Smooth muscle cell (in vitro differentiated cells): ENCODE results near the gene PLK3. TPM values are rescaled to one million over a fixed set of nuclear protein-coding genes. Genes with fewer than 3 reads are reported as not detected.
"Not testable (repeated sequence)": the region's sequence is repeated elsewhere in the genome, so short reads cannot be mapped to it uniquely, and the experiment has no call there.

Experiments used
- DNase-seq: peaks from one replicate; lab custom pipeline; 2025; ENCODE audit not compliant: unreplicated experiment; lab: John Stamatoyannopoulos, UW
- H2AFZ ChIP-seq: fragments of 200-600 bp; sonication (generic); 2 replicates; pipeline ENCODE4 v1.6.0; 2016; ENCODE audit warnings: antibody characterized with exemption, low read depth, mild to moderate bottlenecking
- H3F3A ChIP-seq: fragments of 200-600 bp; sonication (generic); 2 replicates; pipeline ENCODE4 v1.6.0; 2017; ENCODE audit warnings: antibody characterized with exemption, low read depth
- H3K27ac ChIP-seq: fragments of 200-600 bp; sonication (generic); 2 replicates; pipeline ENCODE4 v1.5.1; 2016; ENCODE audit warnings: low read depth, mild to moderate bottlenecking
- H3K27me3 ChIP-seq: fragments of 200-600 bp; sonication (generic); 2 replicates; pipeline ENCODE4 v1.6.1; 2016; ENCODE audit warnings: low read depth, mild to moderate bottlenecking
- H3K36me3 ChIP-seq: fragments of 200-600 bp; sonication (generic); 2 replicates; pipeline ENCODE4 v1.5.1; 2016; ENCODE audit warnings: low read depth
- H3K4me1 ChIP-seq: fragments of 200-600 bp; sonication (generic); 2 replicates; pipeline ENCODE4 v1.5.1; 2016; ENCODE audit warnings: low read depth
- H3K4me2 ChIP-seq: fragments of 200-600 bp; sonication (generic); 2 replicates; pipeline ENCODE4 v1.6.0; 2016; ENCODE audit warnings: mild to moderate bottlenecking
- H3K4me3 ChIP-seq: fragments of 200-600 bp; sonication (generic); 2 replicates; pipeline ENCODE4 v1.5.1; 2016; ENCODE audit warnings: mild to moderate bottlenecking
- H3K79me2 ChIP-seq: fragments of 200-600 bp; sonication (generic); 2 replicates; pipeline ENCODE4 v1.6.0; 2016; ENCODE audit warnings: low read depth, mild to moderate bottlenecking
- H3K9ac ChIP-seq: fragments of 200-600 bp; sonication (generic); 2 replicates; pipeline ENCODE4 v1.6.0; 2016; ENCODE audit warnings: low read depth
- H3K9me3 ChIP-seq: fragments of 200-600 bp; sonication (generic); replicated peaks from 2 replicates; pipeline ENCODE4 v1.5.1; 2016; ENCODE audit warnings: low read depth
- H4K20me1 ChIP-seq: fragments of 200-600 bp; sonication (generic); 2 replicates; pipeline ENCODE4 v1.6.0; 2016; ENCODE audit warnings: low read depth
- WGBS: methylation state at CpG from one replicate; pipeline ENCODE4 v1.1.7; 2016; ENCODE audit warnings: low lambda C conversion rate; 5-methylcytosine and 5-hydroxymethylcytosine counted together
- polyA plus RNA-seq: library from polyadenylated mRNA; unstranded; fragments of >200 nt; fragmentation: Nextera tagmentation; extraction: Ambion mirVana; gene quantifications from 2 replicates; pipeline ENCODE4 v1.2.1, GENCODE V29; 2016
- total RNA-seq: library from RNA; depleted of rRNA; stranded (reverse); fragments of >200 nt; gene quantifications from 2 replicates; pipeline ENCODE4 v1.2.3, GENCODE V29; 2014
- TF ChIP-seq, protein P1 (sequence below): fragments of 200-600 bp; sonication (generic); IDR thresholded peaks from 2 replicates; pipeline ENCODE4 v1.5.1; 2017; ENCODE audit warnings: borderline replicate concordance, mild to moderate bottlenecking, antibody characterized with exemption; ENCODE audit not compliant: insufficient read depth, poor library complexity, severe bottlenecking

PLK3 gene
- total and polyA plus RNA-seq, 2 experiments from 2014 or later: 39.7 to 42.0 TPM

DNA sequence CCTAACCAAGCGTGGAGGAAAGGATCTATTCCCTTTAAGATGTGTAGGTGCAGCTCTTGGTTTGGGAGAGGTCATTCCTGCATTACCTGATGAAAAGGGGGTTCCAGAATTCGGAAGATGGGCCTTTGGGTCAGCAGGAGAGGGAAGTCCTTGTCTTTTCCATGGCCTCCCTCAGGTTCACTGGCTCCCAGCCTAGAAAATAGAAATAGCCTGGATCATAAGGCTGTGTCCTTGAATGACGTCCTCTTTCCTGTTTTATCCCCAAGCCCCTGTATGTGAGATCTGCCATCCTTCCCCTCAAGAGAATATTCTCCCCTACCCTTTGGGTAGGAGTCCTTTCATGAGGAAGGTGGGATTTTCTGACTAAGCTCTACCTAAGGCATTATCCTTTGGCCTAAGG, 39.3 kb upstream of the PLK3 start:
- Histone ChIP-seq H4K20me1 (no peaks in the 10 kb centered on the region), H2AFZ (no peak overlapping the region), H3F3A (no peaks in the 10 kb centered on the region), H3K4me1 (no peaks in the 10 kb centered on the region), H3K4me2 (no peak overlapping the region), H3K27me3 (no peaks in the 10 kb centered on the region), H3K9ac (no peak overlapping the region), H3K4me3 (no peak overlapping the region), H3K9me3 (no peaks in the 10 kb centered on the region), H3K79me2 (no peaks in the 10 kb centered on the region), H3K27ac (no peak overlapping the region), H3K36me3 (no peaks in the 10 kb centered on the region)
- no peak for DNase-seq
- 100% methylated on average over 3 of the region's 3 CpGs for WGBS
- TF ChIP-seq, protein P1, sequence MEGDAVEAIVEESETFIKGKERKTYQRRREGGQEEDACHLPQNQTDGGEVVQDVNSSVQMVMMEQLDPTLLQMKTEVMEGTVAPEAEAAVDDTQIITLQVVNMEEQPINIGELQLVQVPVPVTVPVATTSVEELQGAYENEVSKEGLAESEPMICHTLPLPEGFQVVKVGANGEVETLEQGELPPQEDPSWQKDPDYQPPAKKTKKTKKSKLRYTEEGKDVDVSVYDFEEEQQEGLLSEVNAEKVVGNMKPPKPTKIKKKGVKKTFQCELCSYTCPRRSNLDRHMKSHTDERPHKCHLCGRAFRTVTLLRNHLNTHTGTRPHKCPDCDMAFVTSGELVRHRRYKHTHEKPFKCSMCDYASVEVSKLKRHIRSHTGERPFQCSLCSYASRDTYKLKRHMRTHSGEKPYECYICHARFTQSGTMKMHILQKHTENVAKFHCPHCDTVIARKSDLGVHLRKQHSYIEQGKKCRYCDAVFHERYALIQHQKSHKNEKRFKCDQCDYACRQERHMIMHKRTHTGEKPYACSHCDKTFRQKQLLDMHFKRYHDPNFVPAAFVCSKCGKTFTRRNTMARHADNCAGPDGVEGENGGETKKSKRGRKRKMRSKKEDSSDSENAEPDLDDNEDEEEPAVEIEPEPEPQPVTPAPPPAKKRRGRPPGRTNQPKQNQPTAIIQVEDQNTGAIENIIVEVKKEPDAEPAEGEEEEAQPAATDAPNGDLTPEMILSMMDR: no peak

DNA sequence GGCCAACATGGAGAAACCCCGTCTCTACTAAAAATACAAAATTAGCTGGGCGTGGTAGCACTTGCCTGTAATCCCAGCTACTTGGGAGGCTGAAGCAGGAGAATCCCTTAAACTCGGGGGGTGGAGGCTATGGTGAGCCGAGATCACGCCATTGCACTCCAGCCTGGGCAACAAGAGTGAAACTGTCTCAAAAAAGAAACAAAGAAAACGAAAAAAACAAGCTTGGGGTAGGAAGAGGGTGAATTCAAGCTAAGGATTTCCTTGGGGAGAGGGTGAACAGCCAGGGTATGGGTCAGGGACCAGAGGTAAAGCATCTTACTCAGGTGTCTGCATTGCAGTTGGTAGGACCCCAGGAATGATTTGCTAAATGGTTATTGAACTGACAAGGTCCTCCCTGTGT, 33.8 kb upstream of the PLK3 start:
- WGBS: 96% methylated on average over 6 of the region's 6 CpGs
- H3K36me3 ChIP-seq, DNase-seq, H3K4me2 ChIP-seq, H3K4me3 ChIP-seq, H3K9me3 ChIP-seq, H3K4me1 ChIP-seq, H2AFZ ChIP-seq, H3F3A ChIP-seq, H3K79me2 ChIP-seq, H3K9ac ChIP-seq, H4K20me1 ChIP-seq, H3K27me3 ChIP-seq, H3K27ac ChIP-seq: not testable (repeated sequence)

DNA sequence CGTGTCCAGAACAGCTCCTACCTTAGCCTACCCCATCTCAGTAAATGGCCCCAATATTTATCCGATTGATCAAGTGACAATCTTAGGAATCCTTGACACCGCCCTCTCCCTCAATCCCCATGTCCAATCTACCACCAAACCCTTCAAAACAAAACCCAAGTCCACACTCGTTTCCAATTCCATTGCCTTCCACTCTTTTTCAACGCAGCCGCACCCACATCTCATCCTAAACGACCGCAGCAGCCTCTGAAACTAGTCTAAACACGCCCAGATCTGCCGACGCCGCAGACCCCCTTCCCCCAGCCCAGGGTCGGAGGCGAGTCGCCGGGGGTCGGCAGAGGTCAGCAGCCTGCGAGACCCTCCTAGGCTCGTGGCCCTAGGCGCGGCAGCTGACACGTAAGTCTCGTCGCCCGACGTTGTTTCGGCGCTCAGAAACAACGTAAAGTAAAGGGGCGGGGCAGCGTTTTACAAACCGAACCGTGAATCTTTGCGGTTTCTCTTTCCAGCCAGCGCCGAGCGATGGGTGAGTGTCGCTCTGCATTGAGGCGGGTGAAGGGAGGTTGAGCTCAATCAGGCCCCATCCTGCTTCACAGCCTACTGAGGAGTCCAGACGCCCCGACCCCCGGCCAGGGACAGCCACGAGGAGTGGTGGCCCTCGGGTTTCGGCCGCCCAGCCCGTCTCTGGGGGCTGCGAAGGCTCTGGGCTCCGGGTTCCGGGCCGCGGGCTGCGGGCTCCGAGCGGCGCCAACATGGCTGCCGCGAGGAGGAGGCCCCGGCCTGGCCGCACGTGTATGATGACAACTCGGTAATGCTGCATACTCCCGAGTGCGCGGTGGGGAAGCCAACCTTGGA, 24.9 kb upstream of the PLK3 start, which contains the start of gene RPS8:
TSS of gene RPS8 (plus strand) at position 463 of the 852 bp plus-strand sequence. CDS start at position 520, 57 bp downstream.
- peaks cover 18% of the 10 kb centered on the region for H3F3A ChIP-seq
- WGBS: under 1% methylated on average over 65 of the region's 65 CpGs
- H3K4me2 ChIP-seq: peak within 1 kb of the TSS; percentile 99
- peak within 1 kb of the TSS; percentile 91 for H3K4me3 ChIP-seq
- peak within 1 kb of the TSS; percentile 97 for H3K9ac ChIP-seq
- peaks cover 14% of the 10 kb centered on the region for H3K4me1 ChIP-seq
- no peaks in the 10 kb centered on the region for H3K9me3 ChIP-seq
- H2AFZ ChIP-seq: peak within 1 kb of the TSS; percentile 95
- H3K27me3 ChIP-seq: no peaks in the 10 kb centered on the region
- H3K79me2 ChIP-seq: peaks cover 32% of the 10 kb centered on the region
- peak within 1 kb of the TSS; percentile 95 for H3K27ac ChIP-seq
- TF ChIP-seq, protein P1: no peak
- DNase-seq: peak; percentile 63
- peaks cover 46% of the 10 kb centered on the region for H4K20me1 ChIP-seq
- H3K36me3 ChIP-seq: no peaks in the 10 kb centered on the region

DNA sequence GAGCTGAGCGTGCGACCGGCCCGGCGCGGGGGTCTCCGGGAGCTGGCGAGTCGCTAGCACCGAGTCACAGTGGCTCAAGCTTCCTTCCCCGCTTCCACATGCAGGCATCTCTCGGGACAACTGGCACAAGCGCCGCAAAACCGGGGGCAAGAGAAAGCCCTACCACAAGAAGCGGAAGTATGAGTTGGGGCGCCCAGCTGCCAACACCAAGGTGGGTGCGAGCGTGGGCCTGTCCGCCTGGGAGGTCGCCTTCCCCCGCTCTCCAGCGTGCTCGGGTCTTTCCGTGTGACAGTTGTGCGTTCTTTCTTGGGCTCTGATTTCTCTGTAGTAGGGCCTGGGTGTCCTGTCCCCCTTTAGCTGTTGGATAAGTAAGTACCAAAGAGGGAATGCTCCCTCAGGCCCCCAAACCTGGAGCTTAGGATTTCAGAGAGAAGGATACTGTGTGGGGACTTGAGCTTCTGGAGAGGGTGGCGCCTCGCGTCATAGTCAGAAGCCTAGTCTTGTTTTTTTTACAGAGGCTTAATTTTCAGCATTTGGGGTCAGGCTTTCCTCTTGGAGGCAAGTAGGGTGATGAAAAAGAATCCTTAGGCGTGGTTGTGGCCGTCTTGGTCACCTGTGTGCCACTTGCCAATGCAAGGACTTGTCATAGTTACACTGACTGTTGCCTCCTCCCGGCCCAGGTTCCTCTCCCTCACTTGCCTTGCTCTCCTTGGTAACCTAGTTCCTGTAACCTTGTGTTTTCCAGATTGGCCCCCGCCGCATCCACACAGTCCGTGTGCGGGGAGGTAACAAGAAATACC, 24.0 kb upstream of the PLK3 start:
- TF ChIP-seq, protein P1: no peak
- no peaks in the 10 kb centered on the region for H3K9me3 ChIP-seq
- no peaks in the 10 kb centered on the region for H3K27me3 ChIP-seq
- H4K20me1 ChIP-seq: peaks cover 50% of the 10 kb centered on the region
- H3K4me3 ChIP-seq: peak overlapping the region; percentile 91
- H3K9ac ChIP-seq: peak overlapping the region; percentile 97
- H3K79me2 ChIP-seq: peaks cover 32% of the 10 kb centered on the region
- peaks cover 22% of the 10 kb centered on the region for H3F3A ChIP-seq
- H3K36me3 ChIP-seq: no peaks in the 10 kb centered on the region
- DNase-seq: no peak
- H3K4me2 ChIP-seq: peak overlapping the region; percentile 99
- peaks cover 14% of the 10 kb centered on the region for H3K4me1 ChIP-seq
- WGBS: 3% methylated on average over 36 of the region's 36 CpGs
- no peak overlapping the region for H2AFZ ChIP-seq
- peak overlapping the region; percentile 95 for H3K27ac ChIP-seq
